Tibial nerve (tissue), 3 donors: Measurements from ENCODE around the gene MLC1.

Source experiments
- POLR2A ChIP-seq, 2 donors: fragments of 450-650 bp; IDR thresholded peaks; one replicate each; pipeline ENCODE4 v1.6.1; 2017; ENCODE audit warnings: antibody characterized with exemption in 2 of 2, mild to moderate bottlenecking in 2 of 2, moderate library complexity in 2 of 2
- TF ChIP-seq, protein P1 (sequence below), 5 experiments: fragments of 200-600 bp in 3 of 5; fragments of 450-650 bp in 2 of 5; sonication (generic) in 3 of 5; IDR thresholded peaks; one replicate each; pipeline ENCODE4 v1.5.1; 2016 to 2019; ENCODE audit warnings: antibody characterized with exemption in 5 of 5, mild to moderate bottlenecking in 3 of 5, moderate library complexity in 2 of 5

DNA sequence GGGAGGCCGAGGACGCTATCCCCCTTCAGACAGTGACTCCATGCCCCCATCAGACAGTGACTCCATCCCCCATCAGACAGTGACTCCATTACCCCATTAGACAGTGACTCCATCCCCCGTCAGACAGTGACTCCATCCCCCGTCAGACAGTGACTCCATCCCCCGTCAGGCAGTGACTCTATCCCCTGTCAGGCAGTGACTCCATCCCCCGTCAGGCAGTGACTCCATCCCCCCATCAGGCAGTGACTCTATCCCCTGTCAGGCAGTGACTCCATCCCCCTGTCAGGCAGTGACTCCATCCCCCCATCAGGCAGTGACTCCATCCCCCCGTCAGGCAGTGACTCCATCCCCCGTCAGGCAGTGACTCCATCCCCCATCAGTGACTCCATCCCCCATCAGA is 18.0 kb downstream of the MLC1 start:
- TF ChIP-seq, protein P1, sequence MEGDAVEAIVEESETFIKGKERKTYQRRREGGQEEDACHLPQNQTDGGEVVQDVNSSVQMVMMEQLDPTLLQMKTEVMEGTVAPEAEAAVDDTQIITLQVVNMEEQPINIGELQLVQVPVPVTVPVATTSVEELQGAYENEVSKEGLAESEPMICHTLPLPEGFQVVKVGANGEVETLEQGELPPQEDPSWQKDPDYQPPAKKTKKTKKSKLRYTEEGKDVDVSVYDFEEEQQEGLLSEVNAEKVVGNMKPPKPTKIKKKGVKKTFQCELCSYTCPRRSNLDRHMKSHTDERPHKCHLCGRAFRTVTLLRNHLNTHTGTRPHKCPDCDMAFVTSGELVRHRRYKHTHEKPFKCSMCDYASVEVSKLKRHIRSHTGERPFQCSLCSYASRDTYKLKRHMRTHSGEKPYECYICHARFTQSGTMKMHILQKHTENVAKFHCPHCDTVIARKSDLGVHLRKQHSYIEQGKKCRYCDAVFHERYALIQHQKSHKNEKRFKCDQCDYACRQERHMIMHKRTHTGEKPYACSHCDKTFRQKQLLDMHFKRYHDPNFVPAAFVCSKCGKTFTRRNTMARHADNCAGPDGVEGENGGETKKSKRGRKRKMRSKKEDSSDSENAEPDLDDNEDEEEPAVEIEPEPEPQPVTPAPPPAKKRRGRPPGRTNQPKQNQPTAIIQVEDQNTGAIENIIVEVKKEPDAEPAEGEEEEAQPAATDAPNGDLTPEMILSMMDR (IDR thresholded peaks at IDR 0.05), result no peak
- no peak for TF ChIP-seq POLR2A (IDR thresholded peaks at IDR 0.05)
